Ovary (tissue), 9 donors: ENCODE results near the gene PITPNC1. TPM values are rescaled to one million over a fixed set of nuclear protein-coding genes. Genes with fewer than 3 reads are reported as not detected.

ENCODE experiments used
- DNase-seq, 5 donors: peaks; one replicate each; pipeline ENCODE4 v3.0.0-alpha.2; 2019 to 2020
- H3K27ac ChIP-seq, 2 donors: fragments of 200-600 bp; one replicate each; pipeline versions ENCODE4 v1.5.1 to v1.8.0; 2019 to 2022
- H3K27me3 ChIP-seq: fragments of 200-600 bp; one replicate; pipeline ENCODE4 v1.8.0; 2022
- H3K36me3 ChIP-seq: fragments of 200-600 bp; sonication (generic); one replicate; pipeline ENCODE4 v1.5.1; 2019
- H3K4me1 ChIP-seq: one replicate; pipeline ENCODE4 v1.8.1; 2013; ENCODE audit warnings: mild to moderate bottlenecking, moderate library complexity; ENCODE audit not compliant: insufficient read depth
- H3K4me3 ChIP-seq: fragments of 200-600 bp; sonication (generic); one replicate; pipeline ENCODE4 v1.5.1; 2017
- H3K9me3 ChIP-seq, 2 donors: fragments of 200-600 bp in 1 of 2; sonication (generic) in 1 of 2; one replicate each; pipeline versions ENCODE4 v1.5.1 to v1.8.1; 2013 to 2019; ENCODE audit warnings: mild to moderate bottlenecking in 1 of 2, moderate library complexity in 1 of 2
- EP300 ChIP-seq: sonication (generic); formaldehyde crosslinking; IDR thresholded peaks from one replicate; pipeline ENCODE4 v1.6.1; 2017; ENCODE audit warnings: antibody characterized with exemption
- POLR2A ChIP-seq: fragments of 450-650 bp; IDR thresholded peaks from one replicate; pipeline ENCODE4 v1.6.1; 2017; ENCODE audit warnings: antibody characterized with exemption, mild to moderate bottlenecking, moderate library complexity
- WGBS, 3 donors: extraction: QIAGEN DNeasy Blood & Tissue Kit in 1 of 3; methylation state at CpG; one replicate each; pipeline versions ENCODE4 v1.1.5 to v1.1.7; 2013 to 2017; 5-methylcytosine and 5-hydroxymethylcytosine counted together
- intact Hi-C, 4 donors: fragments of 100-400 bp; cut with DNase I; formaldehyde crosslinking; loops; one replicate each; pipeline versions ENCODE4 v1.11.0 to v1.15.1; 2022 to 2023
- polyA plus RNA-seq, 2 donors: library from polyadenylated mRNA; stranded (reverse); fragments of 200-250 nt in 1 of 2; fragments of 350-450 nt in 1 of 2; fragmentation: Illumina TruSeq in 1 of 2; extraction: RNeasy Lipid Tissue Mini Kit (QIAGEN cat#74804) in 1 of 2; gene quantifications; one replicate each; pipeline ENCODE4 v1.2.3, GENCODE V29; 2013 to 2014
- total RNA-seq, 7 donors: library from RNA; depleted of rRNA in 2 of 7; stranded (reverse); fragments of >200 nt in 2 of 7; fragmentation: NEBNext Ultra II Directional in 3 of 7; extraction: Animal tissue kit (Norgen Biotek cat#: 25700) in 3 of 7; gene quantifications; one replicate each; pipeline versions ENCODE4 v1.1.0 to v1.2.4, GENCODE V29; 2016 to 2023
- TF ChIP-seq, protein P1 (sequence below), 3 donors: fragments of 450-650 bp in 2 of 3; fragments of 200-600 bp in 1 of 3; IDR thresholded peaks; one replicate each; pipeline versions ENCODE4 v1.5.1 to v1.8.0; 2016 to 2022; ENCODE audit warnings: antibody characterized with exemption in 3 of 3, mild to moderate bottlenecking in 1 of 3
- donor health status: DM: no; HTN: no; CAD: no; lungs with moderate emphysema.
- donor health status: DM: no; HTN: no; CAD: no.
- donor health status: Bipolar disorder and iron deficiency.
- donor health status: DM: yes; HTN: yes; CAD: no.
- donor health status: DM: no; HTN: no; CAD: no.
- donor health status: DM: yes; HTN: yes; CAD: no.

The PITPNC1 gene
- total and polyA plus RNA-seq, 9 donors, result 14.9 to 40.9 (median 23.8) TPM

DNA sequence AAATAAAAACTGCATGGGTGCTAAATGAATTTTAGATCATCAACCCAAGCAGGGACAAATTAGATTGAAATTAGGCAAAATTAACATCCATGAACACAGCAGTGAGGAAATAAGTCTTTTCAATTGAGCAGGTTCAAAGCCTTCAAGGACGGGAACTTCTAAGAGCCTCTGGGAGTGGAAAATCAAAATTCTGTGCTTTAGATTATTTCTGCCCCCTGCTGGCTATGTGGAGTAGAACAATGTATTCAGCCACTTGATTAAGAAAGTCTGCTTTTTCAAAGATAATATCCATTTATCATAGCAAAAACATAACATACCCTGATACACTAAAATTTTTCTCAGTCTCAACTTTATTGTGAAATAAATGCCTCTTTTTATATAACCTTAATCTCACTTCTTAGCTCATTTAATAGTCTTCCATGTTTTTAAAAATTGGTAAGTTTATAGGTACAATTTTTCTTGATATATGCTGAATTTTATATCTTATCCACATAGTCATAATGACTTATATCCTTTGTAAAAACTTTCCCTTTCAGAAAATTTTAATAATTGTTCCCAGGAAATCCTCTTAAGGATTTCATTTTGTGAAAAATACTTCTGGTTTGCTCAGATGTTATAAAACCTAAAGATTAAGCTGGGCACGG is 312.6 kb downstream of the PITPNC1 start:
- TF ChIP-seq, protein P1, sequence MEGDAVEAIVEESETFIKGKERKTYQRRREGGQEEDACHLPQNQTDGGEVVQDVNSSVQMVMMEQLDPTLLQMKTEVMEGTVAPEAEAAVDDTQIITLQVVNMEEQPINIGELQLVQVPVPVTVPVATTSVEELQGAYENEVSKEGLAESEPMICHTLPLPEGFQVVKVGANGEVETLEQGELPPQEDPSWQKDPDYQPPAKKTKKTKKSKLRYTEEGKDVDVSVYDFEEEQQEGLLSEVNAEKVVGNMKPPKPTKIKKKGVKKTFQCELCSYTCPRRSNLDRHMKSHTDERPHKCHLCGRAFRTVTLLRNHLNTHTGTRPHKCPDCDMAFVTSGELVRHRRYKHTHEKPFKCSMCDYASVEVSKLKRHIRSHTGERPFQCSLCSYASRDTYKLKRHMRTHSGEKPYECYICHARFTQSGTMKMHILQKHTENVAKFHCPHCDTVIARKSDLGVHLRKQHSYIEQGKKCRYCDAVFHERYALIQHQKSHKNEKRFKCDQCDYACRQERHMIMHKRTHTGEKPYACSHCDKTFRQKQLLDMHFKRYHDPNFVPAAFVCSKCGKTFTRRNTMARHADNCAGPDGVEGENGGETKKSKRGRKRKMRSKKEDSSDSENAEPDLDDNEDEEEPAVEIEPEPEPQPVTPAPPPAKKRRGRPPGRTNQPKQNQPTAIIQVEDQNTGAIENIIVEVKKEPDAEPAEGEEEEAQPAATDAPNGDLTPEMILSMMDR (IDR thresholded peaks at IDR 0.05), result peak; percentile 27 to 89 (median 79)
- no peak for TF ChIP-seq EP300
- TF ChIP-seq POLR2A, result no peak
- intact Hi-C loops, result loop anchor here (2.0 to 5.0 kb wide), 3 partner anchors 311 to 313 kb away; partner anchors contain the start of gene PITPNC1 (in 3 of the 4)
- Histone ChIP-seq H3K4me1 (no peaks in the 10 kb centered on the region), H3K27ac (no peak overlapping the region), H3K4me3 (no peak overlapping the region), H3K9me3 (no peaks in the 10 kb centered on the region), H3K27me3 (no peaks in the 10 kb centered on the region), H3K36me3 (no peaks in the 10 kb centered on the region)
- peak in 3 of 5 donors; percentile 18 to 71 (median 45) for DNase-seq
- 34 to 44% (median 40%) methylated on average over 2 of the region's 2 CpGs for WGBS, 3 donors

DNA sequence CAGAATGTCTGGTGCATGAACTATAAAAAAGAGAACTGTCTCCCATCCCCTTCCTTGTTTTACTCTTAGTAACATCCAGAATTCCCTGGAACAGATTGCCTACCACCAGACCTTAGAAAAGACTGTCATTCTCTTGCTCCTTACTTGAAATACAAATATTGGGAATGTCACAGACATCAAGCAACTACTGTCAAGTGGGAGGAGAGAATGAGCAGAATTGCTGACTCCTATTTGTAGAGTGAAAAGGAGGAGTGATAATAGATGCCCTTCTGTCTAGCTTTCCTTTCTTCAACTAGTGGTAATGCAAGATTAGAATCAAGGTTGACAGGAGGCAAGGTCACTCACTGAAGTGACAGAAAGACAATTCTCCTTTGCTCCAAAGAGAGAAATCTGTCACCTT is 316.7 kb downstream of the PITPNC1 start:
- H3K27ac ChIP-seq, result no peak overlapping the region
- no peaks in the 10 kb centered on the region for H3K36me3 ChIP-seq
- H3K4me1 ChIP-seq, result no peaks in the 10 kb centered on the region
- H3K9me3 ChIP-seq, result no peaks in the 10 kb centered on the region
- intact Hi-C loops, result loop anchor here in 1 of 4 donors (5.0 kb wide), 1 partner anchor 317 kb away; the partner anchor contains the start of gene PITPNC1
- no peak overlapping the region for H3K4me3 ChIP-seq
- no peak for DNase-seq
- H3K27me3 ChIP-seq, result no peaks in the 10 kb centered on the region
- TF ChIP-seq, protein P1 (IDR thresholded peaks at IDR 0.05), result no peak
- no peak for TF ChIP-seq EP300
- no peak for TF ChIP-seq POLR2A

DNA sequence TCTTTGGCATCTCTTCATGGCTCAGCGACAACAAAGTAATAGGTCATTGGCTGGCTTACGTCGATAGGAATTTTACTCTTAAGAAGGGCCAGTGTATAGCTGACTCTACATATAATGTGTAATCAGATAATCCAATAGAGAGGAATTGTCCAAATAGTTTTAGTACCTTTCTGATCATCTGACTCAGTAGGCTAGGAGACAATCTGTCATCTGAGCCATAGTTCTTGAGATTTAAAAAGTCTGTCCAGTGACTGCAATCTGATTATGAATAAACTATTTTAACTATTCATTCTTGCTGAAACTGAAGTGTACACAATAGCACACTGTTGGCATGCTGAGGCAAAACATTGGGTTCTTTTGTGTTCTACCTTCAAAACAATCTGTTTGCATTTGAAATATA is 319.3 kb downstream of the PITPNC1 start:
- DNase-seq, result no peak
- intact Hi-C loops, result no loop called here
- Histone ChIP-seq H3K4me1 (no peaks in the 10 kb centered on the region), H3K9me3 (no peaks in the 10 kb centered on the region), H3K27me3 (no peaks in the 10 kb centered on the region), H3K4me3 (no peak overlapping the region), H3K36me3 (no peaks in the 10 kb centered on the region), H3K27ac (no peak overlapping the region)
- no peak for TF ChIP-seq EP300
- TF ChIP-seq, protein P1 (IDR thresholded peaks at IDR 0.05), result no peak
- no peak for TF ChIP-seq POLR2A
- WGBS, 3 donors, result 39 to 52% (median 50%) methylated on average over 3 of the region's 3 CpGs

DNA sequence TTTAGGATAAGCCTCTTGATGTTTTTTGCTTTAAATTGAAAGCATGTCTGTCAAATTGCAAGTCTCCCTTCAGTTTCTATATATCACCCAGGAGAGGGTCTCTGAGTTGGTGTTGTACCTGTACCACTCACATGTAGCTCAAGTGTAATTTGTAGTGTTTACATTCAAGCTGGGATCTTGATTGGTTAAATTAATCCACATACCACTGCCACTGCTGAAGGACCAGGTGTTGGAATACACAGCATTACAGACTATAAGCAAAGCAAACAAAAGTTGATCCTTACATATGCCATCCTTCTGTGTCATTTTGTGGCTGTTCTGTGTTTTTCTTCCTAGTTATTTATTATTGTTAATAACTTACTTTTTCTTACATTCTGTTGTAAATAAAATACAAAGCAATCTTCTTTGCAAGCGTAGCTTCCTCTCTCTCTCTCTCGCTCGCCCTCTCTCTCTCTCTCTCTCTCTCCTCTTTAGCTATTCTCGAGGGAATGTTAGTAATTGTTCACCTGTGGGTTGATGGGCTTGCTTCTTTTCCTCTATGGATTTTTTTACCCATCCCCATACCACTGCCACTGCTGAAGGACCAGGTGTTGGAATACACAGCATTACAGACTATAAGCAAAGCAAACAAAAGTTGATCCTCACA is 319.9 kb downstream of the PITPNC1 start:
- intact Hi-C loops, result no loop called here

More for the DNA sequence above, 319.9 kb downstream of the PITPNC1 start:
- DNase-seq, result no peak
- TF ChIP-seq, protein P1 (IDR thresholded peaks at IDR 0.05), result no peak
- TF ChIP-seq EP300 (no peak), POLR2A (no peak)
- WGBS, 3 donors, result 61 to 68% (median 66%) methylated on average over 4 of the region's 4 CpGs
- Histone ChIP-seq H3K27me3 (no peaks in the 10 kb centered on the region), H3K4me3 (no peak overlapping the region), H3K9me3 (no peaks in the 10 kb centered on the region), H3K36me3 (no peaks in the 10 kb centered on the region), H3K4me1 (no peaks in the 10 kb centered on the region), H3K27ac (no peak overlapping the region)
